ENCODE measurements around the gene AEN.

The AEN gene

GRCh38 chr15:88620995-88621772, at the start of gene AEN:
AEN (plus strand) TSS chr15:88621340; CDS start chr15:88626210, 4,870 bp downstream.
- peak; percentile 96 for DNase-seq

- no peak for DNase-seq
These were observed 49.3 kb upstream of the AEN start for GRCh38 chr15:88571852-88572259.

- DNase-seq = no peak
These were observed 47.1 kb upstream of the AEN start for GRCh38 chr15:88574077-88574476.

GRCh38 chr15:88574655-88575054, 46.5 kb upstream of the AEN start:
- no peak for DNase-seq

GRCh38 chr15:88579322-88579721, 41.8 kb upstream of the AEN start:
- DNase-seq = no peak

- peak in 1 of 2 experiments; percentile 2 for DNase-seq
These were observed 40.6 kb upstream of the AEN start for GRCh38 chr15:88580532-88580931.

- DNase-seq = no peak
These were observed 34.6 kb upstream of the AEN start for GRCh38 chr15:88586401-88587162.

- no peak for DNase-seq
These were observed 30.4 kb upstream of the AEN start for GRCh38 chr15:88590759-88591158.

GRCh38 chr15:88591384-88591783, 29.8 kb upstream of the AEN start:
- no peak for DNase-seq

- no peak for DNase-seq
These were observed 17.3 kb upstream of the AEN start for GRCh38 chr15:88603885-88604284.

- DNase-seq = peak; percentile 47 to 59
These were observed 16.6 kb upstream of the AEN start for GRCh38 chr15:88604381-88605188.

- peak; percentile 22 to 36 for DNase-seq
These were observed 15.7 kb upstream of the AEN start for GRCh38 chr15:88605189-88606069.

- DNase-seq = peak; percentile 58 to 75
These were observed 14.9 kb upstream of the AEN start for GRCh38 chr15:88606070-88606794.

- peak in 1 of 2 experiments; percentile 15 for DNase-seq
These were observed 13.2 kb upstream of the AEN start for GRCh38 chr15:88607951-88608350.

GRCh38 chr15:88608607-88609181, 12.4 kb upstream of the AEN start:
- DNase-seq = no peak

- no peak for DNase-seq
These were observed 11.6 kb upstream of the AEN start for GRCh38 chr15:88609344-88610090.

GRCh38 chr15:88610701-88611231, 10.4 kb upstream of the AEN start:
- DNase-seq = peak; percentile 25 to 71

GRCh38 chr15:88612186-88612796, 8.8 kb upstream of the AEN start:
- DNase-seq = no peak

GRCh38 chr15:88613074-88613944, 7.8 kb upstream of the AEN start:
- no peak for DNase-seq
